Measurements from ENCODE around the gene ZNF511.

The ZNF511 gene

GRCh38 chr10:133276100-133276434 lies 32.6 kb upstream of the ZNF511 start:
- no peak for TF ChIP-seq CEBPB (IDR thresholded peaks at IDR 0.05)
- no peak for TF ChIP-seq EGR1 (IDR thresholded peaks at IDR 0.05)
- no peak for TF ChIP-seq NFIC (IDR thresholded peaks at IDR 0.05)
- no peak for TF ChIP-seq TEAD4 (IDR thresholded peaks at IDR 0.05)

- TF ChIP-seq RAD21 (IDR thresholded peaks at IDR 0.05; ENCODE audit: low read depth) (no peak), USF1 (IDR thresholded peaks at IDR 0.05) (no peak), YY1 (IDR thresholded peaks at IDR 0.05; ENCODE audit: low read depth) (no peak), REST (IDR thresholded peaks at IDR 0.05; ENCODE audit: low read depth) (no peak), NFIC (IDR thresholded peaks at IDR 0.05) (no peak), TCF12 (IDR thresholded peaks at IDR 0.05; ENCODE audit: low read depth) (no peak), CEBPB (IDR thresholded peaks at IDR 0.05) (no peak), EGR1 (IDR thresholded peaks at IDR 0.05) (no peak), EP300 (IDR thresholded peaks at IDR 0.05; ENCODE audit: borderline replicate concordance) (no peak), TEAD4 (IDR thresholded peaks at IDR 0.05) (no peak), CREB1 (IDR thresholded peaks at IDR 0.05; ENCODE audit: low read depth) (no peak), FOXM1 (IDR thresholded peaks at IDR 0.05; ENCODE audit: borderline replicate concordance, low read depth) (no peak), TAF1 (IDR thresholded peaks at IDR 0.05; ENCODE audit: low read depth) (no peak), ZBTB7A (IDR thresholded peaks at IDR 0.05; ENCODE audit: low read depth) (peak; percentile 50; the same call in 1 of the 2 replicates), MAX (IDR thresholded peaks at IDR 0.05) (peak; percentile 81)
These were observed 32.1 kb upstream of the ZNF511 start, which contains the start of gene ADAM8 for GRCh38 chr10:133276435-133277201. Gene ADAM8 (minus strand): TSS chr10:133276868. CDS start chr10:133276817, 51 bp downstream.

- TF ChIP-seq YY1 (IDR thresholded peaks at IDR 0.05; ENCODE audit: low read depth) (no peak), EGR1 (IDR thresholded peaks at IDR 0.05) (no peak), CEBPB (IDR thresholded peaks at IDR 0.05) (no peak), CREB1 (IDR thresholded peaks at IDR 0.05; ENCODE audit: low read depth) (no peak), EP300 (IDR thresholded peaks at IDR 0.05; ENCODE audit: borderline replicate concordance) (no peak), USF1 (IDR thresholded peaks at IDR 0.05) (no peak), TEAD4 (IDR thresholded peaks at IDR 0.05) (no peak), RAD21 (IDR thresholded peaks at IDR 0.05; ENCODE audit: low read depth) (no peak), FOXM1 (IDR thresholded peaks at IDR 0.05; ENCODE audit: borderline replicate concordance, low read depth) (no peak), TCF12 (IDR thresholded peaks at IDR 0.05; ENCODE audit: low read depth) (no peak), MAX (IDR thresholded peaks at IDR 0.05) (no peak), NFIC (IDR thresholded peaks at IDR 0.05) (no peak), REST (IDR thresholded peaks at IDR 0.05; ENCODE audit: low read depth) (no peak), TAF1 (IDR thresholded peaks at IDR 0.05; ENCODE audit: low read depth) (no peak), ZBTB7A (IDR thresholded peaks at IDR 0.05; ENCODE audit: low read depth) (no peak; the same call in 1 of the 2 replicates)
These were observed 31.3 kb upstream of the ZNF511 start for GRCh38 chr10:133277277-133277992.

- TF ChIP-seq TCF12 (IDR thresholded peaks at IDR 0.05; ENCODE audit: low read depth) (no peak), USF1 (IDR thresholded peaks at IDR 0.05) (no peak), ZBTB7A (IDR thresholded peaks at IDR 0.05; ENCODE audit: low read depth) (no peak), CEBPB (IDR thresholded peaks at IDR 0.05) (no peak), NFIC (IDR thresholded peaks at IDR 0.05) (no peak)
These were observed 30.6 kb upstream of the ZNF511 start for GRCh38 chr10:133277993-133278576.
